GM21360 (cell line): ENCODE results near the gene SSH2.

Source experiments
- ATAC-seq: cut with Tn5 transposase; IDR thresholded peaks from one replicate; pipeline ENCODE4 v1.9.1; 2021; ENCODE audit warnings: mild to moderate bottlenecking, moderate library complexity; ENCODE audit not compliant: unreplicated experiment

The SSH2 gene

DNA sequence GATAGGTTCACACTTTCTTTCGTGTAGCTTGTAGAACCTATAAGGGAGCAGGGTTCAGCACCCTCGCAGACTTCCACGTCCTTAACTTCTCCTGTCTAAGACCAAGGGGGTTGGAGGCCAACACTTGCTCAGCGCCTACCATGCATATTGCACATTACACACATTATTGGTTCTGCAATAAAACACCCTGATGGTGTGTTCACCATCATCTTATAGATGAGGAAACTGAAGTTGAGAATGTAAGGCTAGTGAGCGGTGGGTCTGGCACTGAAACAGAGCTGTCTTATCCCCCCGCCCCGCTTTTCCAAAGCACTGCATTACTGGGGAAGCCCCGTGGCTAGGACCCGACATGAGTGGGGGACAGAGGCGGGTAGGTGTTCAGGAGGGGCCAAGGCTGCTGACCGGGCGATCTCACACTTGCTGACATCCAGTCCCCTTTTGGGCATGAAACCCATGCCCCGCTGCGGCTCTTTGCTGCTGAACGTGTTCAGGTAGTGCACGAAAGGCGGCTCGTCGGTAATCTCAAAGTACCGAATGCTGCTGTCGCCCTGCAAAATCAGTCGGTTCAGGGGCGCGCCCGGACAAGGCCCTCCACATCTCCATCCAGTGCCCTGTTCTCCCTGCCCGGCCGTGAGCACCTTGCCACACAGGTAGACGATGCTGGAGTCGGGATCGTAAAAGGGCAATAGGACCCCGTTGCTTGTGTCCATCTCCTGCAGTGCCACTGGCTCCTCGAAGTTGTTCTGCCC is 313.6 kb downstream of the SSH2 start:
- ATAC-seq, result no peak

DNA sequence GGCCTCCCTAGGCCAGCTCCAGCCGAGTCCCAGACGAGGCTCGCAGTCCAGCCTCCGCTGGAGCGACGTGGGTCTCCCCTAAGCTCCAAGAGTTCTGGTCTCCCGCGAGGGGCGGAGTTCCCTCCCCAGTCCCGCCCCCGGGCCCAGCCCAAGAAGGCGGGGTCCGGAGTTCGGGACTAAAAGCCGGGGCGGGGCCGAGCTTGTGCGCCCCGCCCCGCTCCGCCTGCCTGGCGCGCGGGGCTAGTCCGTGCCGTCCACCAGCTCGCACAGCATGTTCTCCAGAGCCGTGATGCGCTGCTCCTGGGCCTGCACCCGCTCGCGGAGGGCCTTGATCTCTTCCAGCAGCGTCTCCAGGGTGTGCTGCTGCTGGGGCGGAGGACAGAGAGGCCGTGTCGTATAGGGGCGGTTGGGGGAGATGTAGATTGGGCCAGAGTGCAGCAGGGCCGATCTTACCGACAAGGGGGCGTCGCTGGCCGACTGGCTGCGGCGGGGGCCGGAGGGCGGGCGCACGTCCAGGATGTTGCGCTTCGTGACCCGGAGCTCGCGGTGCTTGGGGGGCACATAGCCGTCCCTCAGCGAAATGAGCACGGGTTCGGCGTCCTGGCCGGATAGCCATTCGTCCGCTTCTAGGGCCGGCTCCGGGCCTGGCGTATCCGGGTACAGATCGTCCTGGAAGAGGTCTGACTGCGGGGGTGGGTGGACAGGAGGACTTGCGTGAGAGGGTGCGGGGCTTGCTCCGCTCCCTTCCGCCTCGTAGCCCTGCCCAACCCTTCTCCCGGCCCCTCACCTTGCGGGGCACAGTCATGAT is 314.3 kb downstream of the SSH2 start:
- ATAC-seq, result peak; percentile 46

DNA sequence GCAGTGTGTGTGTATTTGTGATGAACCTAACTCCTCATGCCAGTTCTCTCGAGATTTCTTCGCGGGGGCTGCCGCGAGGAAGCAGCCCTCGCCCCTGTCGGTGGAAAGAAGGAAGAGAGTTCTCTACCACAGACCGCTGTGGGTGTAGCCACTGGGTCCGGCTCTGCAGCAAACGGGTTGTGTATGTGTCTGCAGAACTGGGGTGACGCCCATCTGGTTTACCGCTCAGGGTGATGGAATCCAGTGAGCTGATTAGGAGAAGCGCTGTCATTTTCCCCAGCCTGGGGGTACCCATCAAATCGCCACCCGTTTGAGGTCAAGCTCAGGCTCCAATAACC is 315.0 kb downstream of the SSH2 start:
- no peak for ATAC-seq

DNA sequence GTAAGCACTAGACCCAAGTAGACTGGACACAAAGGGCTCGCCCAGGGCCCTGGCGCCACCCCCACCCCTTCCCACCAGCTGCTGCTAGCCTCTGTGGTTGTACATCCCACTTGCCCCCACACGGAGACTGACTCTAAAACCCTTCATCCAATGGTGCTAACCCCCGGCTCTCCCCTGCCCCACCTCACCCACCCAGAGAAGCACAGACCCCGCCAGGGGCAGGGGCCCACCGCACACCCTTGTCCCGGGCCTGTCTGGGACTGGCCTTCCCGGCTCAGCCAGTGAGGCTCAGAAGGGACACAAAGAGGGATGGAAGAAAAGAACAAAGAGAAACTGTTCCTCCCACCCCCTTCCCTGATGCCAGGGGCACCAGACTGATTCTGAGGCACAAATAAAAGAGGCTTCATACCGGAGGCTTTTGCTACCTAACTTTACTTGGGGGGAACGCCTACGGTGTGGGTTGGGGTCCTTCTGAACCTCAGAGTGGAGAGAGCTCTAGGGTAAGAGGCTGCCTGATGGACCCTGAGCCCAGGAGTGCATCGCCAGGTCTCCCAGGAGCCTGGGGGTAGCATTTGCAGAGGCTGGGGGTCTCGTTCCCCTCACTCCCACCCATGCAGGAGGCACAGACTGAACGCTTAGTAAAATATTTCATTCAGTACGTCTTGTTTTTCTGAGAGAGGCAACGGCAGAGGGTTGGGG is 315.5 kb downstream of the SSH2 start:
- no peak for ATAC-seq

DNA sequence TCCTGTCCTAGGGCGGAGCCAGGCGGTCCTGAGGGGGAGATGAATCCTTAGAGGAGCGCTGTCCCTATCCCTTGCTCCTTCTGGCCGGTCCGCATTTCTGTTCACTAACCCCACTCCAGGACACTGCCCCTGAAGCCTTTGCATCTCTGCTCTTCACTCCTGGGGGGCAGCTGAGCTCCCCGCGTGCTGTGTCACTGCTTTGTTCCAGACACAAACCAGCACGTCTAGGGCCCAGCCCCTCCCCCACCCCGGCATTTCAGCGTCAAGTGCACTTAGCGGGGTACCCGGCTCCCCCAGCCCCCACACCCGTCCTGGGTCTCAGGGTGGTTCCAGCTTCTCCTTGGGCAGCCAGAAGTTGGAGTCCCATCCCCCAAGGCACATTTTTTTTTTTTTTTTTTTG is 316.2 kb downstream of the SSH2 start:
- no peak for ATAC-seq

DNA sequence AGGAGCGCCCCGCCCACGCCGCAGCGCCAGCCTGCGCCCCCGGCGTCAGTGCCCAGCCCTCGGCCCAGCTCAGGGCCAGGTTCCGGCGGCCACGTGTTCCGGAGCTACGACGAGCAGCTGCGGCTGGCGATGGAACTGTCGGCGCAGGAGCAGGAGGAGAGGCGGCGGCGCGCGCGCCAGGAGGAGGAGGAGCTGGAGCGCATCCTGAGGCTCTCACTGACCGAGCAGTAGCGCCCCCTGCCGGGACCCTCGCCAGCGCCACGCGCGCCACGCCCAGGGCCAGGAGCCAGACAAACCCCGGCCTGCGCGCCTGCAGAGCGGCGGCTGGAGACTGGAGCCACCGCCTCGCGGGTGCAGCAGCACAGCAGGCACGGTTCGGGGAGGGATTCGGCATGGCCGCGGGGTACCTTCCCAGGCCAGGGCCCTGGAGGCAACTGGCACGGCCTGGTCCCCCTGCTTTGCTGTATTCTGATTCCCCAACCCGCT is 316.6 kb downstream of the SSH2 start:
- ATAC-seq, result peak; percentile 33

DNA sequence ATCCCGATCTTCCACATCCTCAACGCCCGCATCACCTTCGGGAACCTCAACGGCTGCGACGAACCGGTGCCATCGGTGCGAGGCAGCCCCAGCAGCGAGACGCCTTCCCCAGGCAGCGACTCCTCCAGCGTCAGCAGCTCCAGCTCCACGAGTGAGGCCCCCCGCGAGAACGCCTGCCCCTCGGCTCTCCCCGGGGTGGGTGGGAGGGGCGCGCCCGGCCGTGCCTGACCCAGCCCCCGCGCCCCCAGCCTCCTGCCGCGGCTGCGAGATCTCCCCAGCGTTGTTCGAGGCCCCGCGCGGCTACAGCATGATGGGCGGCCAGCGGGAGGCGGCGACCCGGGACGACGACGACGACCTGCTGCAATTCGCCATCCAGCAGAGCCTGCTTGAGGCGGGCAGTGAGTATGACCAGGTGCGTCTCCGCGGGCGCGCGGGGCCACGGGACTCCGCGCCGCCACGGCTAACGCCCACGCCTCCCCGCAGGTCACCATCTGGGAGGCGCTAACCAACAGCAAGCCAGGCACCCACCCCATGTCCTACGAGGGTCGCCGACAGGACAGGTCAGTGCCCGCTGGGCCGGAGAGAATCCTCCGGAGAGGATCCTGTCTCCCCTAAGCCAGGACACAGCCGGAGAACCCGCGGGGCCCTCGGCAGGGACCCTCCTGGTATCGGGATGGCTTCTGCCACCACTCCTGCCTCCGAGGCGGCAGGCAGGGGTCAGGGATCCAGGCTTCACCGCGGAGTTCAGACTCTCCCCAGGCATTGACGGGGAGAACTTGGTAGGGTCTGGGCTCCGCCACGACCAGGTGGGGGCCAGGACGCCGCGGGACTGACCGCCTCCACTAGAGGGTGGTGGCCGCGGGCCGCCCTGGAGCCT is 317.4 kb downstream of the SSH2 start:
- ATAC-seq, result no peak

DNA sequence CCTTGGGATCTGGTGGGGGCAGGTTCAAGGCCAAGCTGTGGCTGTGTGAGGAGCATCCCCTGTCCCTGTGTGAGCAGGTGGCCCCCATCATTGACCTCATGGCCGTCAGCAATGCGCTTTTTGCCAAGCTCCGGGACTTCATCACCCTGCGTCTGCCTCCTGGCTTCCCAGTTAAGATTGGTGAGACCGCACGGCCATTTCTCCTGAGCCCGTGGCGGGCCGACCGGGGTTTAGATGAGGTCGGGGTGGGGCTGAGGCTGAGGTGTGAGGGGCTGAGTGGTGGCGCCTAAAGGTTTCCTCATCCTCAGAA is 318.0 kb downstream of the SSH2 start:
- no peak for ATAC-seq

DNA sequence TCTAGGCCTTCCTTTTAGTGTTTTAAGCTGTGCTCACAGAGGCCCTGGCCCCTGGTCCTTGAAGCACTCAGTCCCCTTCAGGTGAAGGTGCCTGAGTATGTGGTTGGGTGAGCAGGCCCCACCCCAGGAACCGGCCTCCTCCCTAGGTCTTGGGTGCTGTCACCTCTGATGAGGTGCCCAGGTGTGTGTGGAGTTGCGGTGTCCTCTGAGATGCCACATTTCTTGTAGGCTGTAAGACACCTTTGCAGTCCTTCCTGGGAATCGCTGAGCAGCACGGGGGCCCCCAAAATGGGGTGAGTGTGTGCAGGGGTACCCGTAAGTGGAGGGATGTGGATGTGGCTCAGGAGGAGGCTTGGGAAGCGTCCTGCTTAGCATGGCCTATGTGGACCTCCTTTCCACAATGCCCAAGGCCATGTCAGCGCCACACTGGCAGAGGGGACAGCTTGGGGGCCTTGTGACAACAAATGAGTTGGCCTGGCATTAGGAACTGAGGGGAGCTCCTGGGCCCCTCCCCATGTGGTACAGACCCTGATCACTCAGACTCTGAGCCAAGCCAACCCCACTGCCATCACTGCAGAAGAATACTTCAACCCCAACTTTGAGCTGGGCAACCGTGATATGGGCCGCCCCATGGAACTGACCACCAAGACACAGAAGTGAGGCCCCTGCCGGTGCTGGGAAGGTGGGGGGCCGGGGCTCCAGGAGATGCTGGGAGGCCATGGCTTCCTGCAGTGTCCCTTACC is 318.5 kb downstream of the SSH2 start:
- ATAC-seq, result no peak

DNA sequence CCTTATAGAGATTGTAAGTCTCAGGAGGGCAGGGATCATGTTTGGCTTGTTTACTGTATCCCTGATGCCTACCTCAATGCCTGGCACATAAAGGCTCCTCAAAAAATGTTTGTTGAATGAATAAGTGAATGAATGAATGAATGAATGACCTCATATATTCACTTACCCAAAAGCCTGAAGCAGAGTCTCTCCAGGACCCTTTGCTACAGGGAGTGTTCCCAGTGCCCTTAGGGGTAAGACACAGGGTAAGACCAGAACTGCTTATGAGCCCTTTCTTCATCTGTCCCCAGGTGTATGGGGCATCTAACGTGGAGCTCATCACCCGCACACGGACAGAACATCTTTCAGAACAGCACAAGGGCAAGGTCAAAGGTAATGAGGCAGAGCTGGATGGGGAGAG is 319.6 kb downstream of the SSH2 start:
- ATAC-seq, result no peak

DNA sequence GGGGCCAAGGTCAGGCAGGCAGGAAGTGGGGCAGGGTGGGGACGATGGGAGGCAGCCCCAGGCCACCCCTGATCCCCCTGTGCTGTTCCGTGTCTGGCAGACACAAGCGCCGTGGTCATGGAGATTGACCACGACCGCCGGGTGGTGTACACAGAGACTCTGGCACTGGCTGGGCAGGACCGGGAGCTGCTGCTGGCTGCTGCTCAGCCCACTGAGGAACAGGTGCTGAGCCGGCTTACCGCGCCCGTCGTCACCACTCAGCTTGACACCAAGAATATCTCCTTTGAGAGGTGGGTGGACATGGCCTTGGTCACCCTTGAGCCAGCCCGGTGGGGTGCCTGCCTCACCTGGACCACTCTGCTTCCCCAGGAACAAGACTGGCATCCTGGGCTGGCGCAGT is 321.0 kb downstream of the SSH2 start:
- ATAC-seq, result no peak

DNA sequence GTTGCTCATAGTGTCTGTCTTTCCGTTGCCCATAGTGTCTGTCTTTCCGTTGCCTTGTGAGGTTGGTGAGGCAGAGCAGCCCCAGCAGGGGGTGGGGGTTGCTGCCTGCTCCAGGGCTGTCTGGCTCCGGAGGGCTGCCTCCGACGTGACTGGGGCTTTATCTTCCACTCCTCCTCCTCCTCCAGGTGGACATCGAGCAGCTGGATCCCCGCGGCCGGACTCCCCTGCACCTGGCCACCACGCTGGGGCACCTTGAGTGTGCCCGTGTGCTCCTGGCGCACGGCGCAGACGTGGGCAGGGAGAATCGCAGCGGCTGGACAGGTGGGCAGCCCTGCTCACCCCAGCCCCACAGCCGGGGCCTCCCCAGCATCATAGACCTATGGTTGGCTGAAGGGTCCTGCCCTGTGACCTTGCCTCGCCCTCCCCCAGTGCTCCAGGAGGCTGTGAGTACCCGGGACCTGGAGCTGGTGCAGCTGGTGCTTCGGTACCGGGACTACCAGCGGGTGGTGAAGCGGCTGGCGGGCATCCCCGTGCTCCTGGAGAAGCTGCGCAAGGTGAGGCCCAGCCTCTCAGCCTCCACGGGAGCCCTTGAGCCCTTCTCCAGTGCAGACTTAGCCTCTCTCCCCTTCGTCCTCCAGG is 322.4 kb downstream of the SSH2 start:
- ATAC-seq, result no peak

DNA sequence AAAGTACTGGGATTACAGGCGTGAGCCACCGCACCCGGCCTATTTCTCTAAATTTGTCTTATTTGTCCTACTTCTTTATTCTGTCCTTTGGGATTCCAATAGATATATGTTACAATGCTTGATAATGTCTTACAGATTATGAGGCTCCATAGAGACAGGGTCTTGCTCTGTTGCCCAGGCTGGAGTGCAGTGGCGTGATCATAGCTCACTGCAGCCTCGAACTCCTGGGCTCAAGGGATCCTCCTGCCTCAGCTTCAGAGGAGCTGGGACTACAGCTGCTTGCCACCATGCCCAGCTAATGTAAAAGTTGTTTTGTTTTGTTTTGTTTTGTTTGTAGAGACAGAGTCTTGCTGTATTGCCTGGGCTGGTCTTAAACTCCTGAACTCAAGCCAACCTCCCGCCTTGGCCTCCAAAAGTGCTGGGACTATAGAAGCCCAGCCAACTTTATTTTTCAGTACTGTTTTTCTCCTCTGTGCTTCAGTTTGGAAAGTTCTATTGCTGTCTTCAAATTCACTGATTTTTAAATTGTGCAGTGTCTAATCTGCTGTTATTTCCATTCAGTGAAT is 326.8 kb downstream of the SSH2 start:
- ATAC-seq, result no peak

DNA sequence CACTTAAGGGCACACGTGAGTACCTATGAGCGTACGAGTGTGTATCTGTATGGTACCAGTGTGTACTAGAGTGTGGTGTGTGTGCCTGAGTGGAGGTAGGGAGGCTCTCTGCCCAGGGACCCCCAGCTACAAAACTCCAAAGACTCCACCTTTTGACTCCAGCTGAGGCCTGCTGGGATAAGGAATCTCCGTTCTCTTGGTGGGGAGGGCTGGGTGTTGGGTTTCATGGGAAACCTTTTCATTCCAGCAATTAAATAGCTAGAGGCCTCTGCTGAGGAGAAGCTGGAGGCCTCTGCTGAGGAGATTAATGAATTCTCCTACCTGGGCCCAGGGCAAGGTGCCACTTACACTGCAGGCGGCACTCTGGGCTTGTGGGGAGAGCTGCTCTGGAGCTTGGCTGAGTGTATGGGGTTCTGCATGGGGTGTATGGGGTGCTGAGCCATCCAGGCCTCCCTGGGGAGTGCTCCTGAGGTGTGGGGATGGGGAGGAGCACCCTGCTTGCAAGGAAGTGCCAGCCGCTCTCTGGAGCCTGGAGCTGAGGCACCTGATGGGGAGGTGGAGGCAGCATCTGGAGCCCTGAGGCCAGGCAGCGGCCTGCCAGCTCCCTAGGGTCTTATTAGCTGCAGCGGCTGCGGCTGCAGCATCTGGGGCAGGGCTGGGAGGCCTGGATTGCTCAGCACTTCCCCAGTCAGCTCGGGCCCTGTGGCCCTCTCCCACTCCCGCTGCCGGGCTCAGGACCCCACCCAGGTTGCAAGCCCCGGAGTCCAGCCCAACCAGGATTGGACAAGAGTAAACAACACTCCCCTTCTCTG is 332.5 kb downstream of the SSH2 start:
- no peak for ATAC-seq

DNA sequence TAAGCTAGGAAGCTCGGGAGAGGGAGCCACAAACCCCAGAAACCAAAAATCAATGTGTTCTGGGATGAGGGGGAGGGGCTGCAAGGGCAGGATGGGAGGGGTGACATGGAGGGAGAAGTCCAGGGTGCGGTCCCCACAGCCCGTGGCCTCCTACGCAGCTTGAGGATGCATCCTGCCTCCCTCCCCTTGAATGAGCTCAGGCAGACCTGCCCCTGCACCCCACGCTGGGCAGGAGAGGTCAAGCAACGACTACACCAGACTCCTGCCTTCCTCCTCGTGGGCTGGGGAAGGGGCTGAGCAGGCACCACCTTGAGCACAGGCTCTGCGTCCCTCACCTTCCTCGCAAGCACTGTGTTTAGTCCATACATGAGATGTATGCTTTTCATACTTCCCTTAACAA is 333.2 kb downstream of the SSH2 start:
- ATAC-seq, result no peak

DNA sequence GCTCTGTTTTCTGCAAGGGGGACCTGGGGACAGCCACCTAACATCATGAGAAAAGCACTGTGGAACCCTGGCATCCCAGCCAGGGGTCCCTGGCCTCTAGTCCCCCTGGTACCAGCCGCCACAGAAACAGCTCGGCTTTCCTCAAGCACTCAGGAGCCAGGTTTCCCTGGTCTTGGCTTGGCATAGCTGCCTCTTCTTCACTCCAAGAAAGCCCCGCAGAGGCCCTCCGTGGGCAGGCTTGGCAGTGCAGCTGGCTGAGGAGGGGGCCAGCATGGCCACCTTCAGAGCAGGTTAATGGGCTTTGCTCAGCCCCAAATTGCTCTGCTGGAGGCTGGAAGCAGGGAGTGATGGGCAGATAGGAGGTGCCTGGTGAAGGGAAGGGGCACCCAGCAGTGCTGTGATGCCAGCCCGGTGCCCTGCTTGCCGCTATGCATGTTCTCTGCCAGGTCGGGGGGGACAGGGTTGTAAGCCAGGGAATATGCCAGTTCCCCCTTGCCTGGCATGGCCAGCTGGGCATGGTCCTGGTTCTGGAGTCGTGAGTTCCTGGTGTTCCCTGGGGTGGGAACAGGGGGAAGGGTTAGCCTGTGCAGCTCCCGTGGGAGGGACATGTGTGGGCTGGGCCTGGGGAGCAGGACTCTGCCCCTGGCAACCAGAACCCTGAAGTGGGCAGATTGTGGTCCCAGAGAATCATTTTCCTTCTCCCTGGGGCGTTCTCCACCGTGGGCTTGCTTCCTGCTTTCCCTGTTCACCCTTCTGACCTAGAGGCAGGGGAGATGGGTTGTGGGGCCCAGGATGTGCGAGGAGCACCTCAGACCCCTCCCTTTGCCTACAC is 333.9 kb downstream of the SSH2 start:
- no peak for ATAC-seq

DNA sequence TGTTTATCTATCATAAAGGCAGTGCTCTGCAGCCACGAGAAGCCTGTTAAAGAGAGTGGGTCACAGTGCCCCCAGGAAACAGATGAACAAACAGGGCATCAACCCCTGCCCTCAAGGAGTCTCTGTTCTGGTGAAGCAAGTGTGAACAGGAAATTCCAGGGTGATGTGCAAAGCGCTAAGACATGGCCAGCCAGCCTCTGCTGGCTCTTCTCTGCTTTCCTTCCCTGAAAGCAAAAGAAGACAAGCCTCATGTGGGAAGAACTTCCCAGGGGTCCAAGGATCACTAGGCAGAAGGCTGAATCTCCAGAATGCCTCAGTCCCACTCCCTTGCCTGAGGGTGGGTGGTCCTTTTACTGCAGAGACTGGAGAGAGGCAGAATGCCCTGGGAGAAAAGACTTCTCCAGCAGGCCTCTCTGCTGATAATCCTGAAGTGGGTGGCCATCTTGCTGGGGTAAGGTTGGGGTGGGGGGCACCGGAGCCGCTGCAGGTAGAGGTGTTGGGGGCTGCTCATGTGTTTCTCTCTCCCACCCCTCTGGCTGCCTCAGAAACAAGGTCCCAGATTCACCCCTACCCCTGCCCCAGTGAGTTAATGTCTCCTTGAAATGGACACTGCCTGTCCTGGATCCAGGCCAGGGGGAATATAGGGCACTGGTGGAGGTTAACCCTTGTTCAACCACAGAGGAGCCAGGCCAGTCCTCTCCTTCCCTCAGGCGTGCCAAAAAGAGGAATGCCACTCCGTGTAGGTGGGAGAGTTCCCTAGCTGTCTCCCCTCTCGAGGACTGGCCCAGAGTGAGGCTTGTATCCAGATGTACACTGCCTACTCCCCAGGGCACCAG is 334.7 kb downstream of the SSH2 start:
- ATAC-seq, result no peak
